ENCODE results near the gene ZGPAT. TPM values are rescaled to one million over a fixed set of nuclear protein-coding genes. Genes with fewer than 3 reads are reported as not detected.

Gene ZGPAT
- polyA plus RNA-seq, 6 donors from 2014 or later, result 25.5 to 58.2 (median 28.1) TPM

DNA sequence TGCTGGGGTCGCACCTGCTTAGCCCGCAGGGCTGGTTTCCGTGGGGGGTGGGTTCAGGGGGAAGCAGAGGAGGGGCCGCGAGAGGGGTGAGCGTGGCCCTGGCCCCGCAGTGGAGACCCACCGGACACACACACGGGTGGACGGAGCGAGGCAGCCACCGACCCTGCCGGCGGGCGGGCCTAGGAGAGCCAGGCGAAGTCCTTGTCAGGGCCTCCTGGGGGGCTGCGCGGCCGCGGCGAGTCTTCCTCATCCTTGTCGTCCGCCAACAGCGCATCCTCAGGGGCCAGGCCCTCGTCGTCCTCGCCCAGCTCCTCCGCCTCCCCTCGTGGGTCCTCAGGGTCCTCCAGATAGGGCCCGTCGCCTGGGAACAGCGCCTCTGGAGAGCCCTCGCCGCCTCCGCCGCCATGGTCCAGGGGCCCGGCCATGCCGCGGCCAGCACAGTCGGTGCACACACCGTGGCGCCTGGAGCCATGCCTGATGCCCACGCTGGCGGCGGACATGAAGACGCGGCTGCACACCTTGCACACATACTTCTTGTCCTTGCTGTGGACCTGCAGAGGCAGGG, 39.0 kb downstream of the ZGPAT start:
- Mint-ChIP-seq H3K27ac (no peak overlapping the region), H3K36me3 (no peaks in the 10 kb centered on the region), H3K9me3 (no peaks in the 10 kb centered on the region)

DNA sequence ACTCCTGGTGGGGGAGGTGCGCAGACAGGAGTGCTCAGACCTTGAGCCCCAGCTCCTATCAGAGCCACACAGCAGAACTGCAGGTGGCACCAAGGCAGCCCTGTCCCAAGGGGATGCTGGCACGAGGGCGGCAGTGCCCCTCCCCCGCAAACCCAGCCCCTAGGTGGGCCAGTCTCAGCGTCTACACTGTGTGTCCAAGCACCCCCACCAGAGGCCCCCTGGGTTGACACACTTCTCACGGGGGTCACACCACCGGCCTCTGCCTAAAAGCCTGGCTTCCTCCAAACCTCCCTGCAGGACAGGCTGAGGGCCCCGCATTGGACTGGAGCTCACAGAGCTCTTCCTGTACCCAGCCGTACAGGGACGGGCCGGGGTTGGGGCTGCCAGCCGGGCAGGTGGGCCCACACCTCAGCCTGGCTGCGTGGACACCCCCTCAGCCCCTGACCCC, 39.8 kb downstream of the ZGPAT start:
- ATAC-seq (ENCODE audit: low read depth in 2 of 2) (no peak), DNase-seq (no peak)
- H3K4me3 Mint-ChIP-seq, result no peak overlapping the region
- no peaks in the 10 kb centered on the region for H3K36me3 Mint-ChIP-seq
- H3K4me1 Mint-ChIP-seq, result no peaks in the 10 kb centered on the region
- H3K9me3 Mint-ChIP-seq, result no peaks in the 10 kb centered on the region
- no peaks in the 10 kb centered on the region for H3K27me3 Mint-ChIP-seq
- no peak overlapping the region for H3K27ac Mint-ChIP-seq

More for the DNA sequence above, 39.0 kb downstream of the ZGPAT start:
- DNase-seq (no peak), ATAC-seq (ENCODE audit: low read depth in 2 of 2) (no peak)
- no peak overlapping the region for H3K4me3 Mint-ChIP-seq
- H3K27me3 Mint-ChIP-seq, result no peaks in the 10 kb centered on the region
- H3K4me1 Mint-ChIP-seq, result no peaks in the 10 kb centered on the region

DNA sequence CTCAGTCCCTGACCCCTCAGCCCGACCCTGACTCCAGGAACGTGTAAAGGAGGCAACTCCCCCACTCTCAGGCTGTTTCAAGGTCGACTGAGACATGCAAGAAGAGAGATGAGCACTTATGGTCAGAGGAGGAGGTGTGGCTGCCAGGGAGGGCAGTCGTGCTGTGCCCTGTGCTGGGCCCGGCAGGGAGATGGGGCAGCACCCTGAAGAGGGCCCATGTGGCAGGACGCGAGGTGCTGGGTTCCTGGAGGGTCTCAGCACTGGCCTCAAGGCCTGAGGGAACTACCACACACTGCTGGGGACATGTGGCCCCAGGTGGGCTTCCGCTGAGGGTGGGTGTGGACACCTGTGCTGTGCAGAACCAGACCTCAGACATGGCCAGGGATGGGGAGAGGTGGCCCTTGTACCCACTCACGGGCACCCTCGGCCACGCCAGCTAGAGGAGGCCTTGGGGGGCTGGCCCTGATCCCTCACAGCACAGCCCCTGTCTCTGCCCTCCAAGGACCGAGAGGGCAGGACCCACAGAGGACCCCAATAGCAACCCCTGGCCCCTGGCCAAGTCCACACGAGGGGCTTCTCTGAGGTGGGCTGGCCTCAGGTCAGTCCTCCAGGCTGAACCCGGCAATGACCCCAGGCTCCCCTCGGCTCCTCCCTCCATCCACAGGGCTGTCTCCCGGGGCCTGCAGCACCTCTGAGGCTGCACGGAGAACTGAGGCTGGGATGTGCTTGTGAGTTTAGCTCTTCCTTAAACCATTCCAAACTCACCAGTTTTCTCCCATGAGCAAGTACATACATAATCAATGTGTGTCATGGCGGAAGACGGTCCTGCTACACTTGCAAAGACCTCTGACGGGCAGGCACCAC, 40.5 kb downstream of the ZGPAT start:
- DNase-seq (no peak), ATAC-seq (ENCODE audit: low read depth in 2 of 2) (no peak)
- Mint-ChIP-seq H3K27me3 (no peaks in the 10 kb centered on the region), H3K27ac (peak overlapping the region in 1 of 6 donors; percentile 81), H3K4me1 (no peaks in the 10 kb centered on the region), H3K4me3 (no peak overlapping the region), H3K9me3 (no peaks in the 10 kb centered on the region), H3K36me3 (no peaks in the 10 kb centered on the region)

DNA sequence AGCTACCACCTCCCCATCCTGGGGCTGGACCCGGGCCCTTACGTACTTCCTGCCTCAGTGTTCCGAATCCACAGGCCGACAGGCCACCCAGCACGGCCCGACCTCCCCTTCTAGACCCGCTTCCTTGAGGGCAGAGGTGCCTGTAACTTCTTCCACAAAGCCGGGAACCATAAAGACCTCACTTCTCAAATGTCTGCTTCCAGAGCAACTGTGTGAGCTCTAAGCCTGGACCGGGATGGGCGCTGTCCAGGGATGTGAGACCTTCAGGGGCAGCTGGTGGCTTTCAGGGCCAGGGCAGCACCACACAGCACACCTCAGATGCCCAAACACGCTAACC, 41.1 kb downstream of the ZGPAT start:
- DNase-seq, result no peak
- no peak overlapping the region for H3K4me3 Mint-ChIP-seq
- H3K27ac Mint-ChIP-seq, result no peak overlapping the region
- H3K9me3 Mint-ChIP-seq, result no peaks in the 10 kb centered on the region
- ATAC-seq (ENCODE audit: low read depth in 2 of 2), result no peak
- no peaks in the 10 kb centered on the region for H3K4me1 Mint-ChIP-seq
- no peaks in the 10 kb centered on the region for H3K27me3 Mint-ChIP-seq
- no peaks in the 10 kb centered on the region for H3K36me3 Mint-ChIP-seq

DNA sequence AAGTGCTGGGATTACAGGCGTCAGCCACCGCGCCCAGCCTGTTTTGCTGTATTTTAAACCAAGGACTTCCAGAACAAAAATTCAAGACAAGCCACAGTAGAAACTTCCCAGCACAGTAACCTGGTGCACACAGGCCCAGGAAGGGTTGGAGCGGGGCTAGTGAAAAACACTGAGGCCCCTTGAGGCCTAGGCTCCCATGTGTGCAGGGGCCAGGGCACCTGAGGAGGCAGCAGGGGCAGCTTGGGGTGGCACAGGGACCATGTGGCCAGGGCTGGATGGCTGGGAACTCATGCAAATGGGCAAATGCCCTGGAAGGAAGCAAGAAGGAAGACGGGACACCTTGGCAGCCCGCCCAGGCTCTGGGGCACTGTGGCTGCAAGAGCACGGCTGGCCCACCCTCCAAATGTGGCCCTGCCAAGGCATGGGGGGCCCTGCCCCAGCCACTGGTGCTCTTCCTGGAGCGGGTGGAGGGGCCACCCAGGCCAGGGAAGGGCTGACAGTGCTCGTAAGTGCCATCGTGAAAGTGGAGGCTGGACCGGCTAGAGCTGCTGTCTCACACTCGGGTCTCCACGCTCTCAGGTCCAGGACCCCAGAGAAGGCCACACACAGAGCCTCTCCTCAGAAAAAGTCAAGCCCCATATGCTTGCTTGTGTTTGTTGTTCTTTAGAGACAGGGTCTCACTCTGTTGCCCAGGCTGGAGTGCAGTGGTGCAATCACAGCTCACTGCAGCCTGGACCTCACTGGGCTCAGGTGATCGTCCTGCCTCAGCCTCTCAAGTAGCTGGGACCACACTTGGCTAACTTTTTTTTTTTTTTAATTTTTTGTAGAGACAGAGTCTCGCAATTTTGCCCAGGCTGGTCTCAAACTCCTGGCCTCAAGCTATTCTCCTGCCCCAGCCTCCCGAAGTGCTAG, 42.0 kb downstream of the ZGPAT start:
- no peak for ATAC-seq (ENCODE audit: low read depth in 2 of 2)
- Mint-ChIP-seq H3K9me3 (no peaks in the 10 kb centered on the region), H3K27me3 (no peaks in the 10 kb centered on the region), H3K4me3 (no peak overlapping the region), H3K4me1 (no peaks in the 10 kb centered on the region), H3K27ac (peak overlapping the region in 1 of 6 donors; percentile 7), H3K36me3 (no peaks in the 10 kb centered on the region)
- no peak for DNase-seq

DNA sequence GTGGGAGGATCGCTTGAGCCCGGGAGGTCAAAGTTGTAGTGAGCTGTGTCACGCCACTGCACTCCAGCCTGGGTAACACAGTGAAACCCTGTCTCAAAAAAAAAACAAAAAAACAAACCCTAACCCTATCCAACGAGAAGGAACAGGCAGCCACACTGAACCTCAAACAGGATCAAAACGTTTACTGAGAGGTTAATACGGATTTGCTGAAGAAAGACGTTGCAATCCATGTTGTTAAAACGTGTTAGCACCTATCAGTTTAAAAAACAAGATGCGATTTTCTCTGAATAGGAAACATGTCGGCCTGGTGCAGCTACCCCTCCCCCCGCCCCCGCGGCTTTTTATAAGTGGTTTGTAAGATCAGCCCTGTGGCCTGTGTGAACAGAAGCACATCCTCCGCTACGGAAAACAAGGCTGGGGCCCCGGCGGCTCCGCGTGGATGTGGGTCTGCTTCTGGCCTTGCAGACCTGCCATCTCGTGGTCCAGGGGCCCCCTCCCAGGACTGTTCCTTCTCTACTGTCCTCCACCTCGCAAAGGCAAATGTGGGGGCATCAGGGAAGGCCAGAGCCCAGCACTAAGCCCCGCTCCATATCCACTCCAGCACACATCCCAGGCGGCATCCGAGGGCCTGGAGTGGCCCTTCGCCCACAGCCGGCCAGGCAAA, 43.1 kb downstream of the ZGPAT start:
- no peaks in the 10 kb centered on the region for H3K36me3 Mint-ChIP-seq
- no peaks in the 10 kb centered on the region for H3K27me3 Mint-ChIP-seq
- DNase-seq (no peak), ATAC-seq (ENCODE audit: low read depth in 2 of 2) (no peak)
- H3K4me3 Mint-ChIP-seq, result no peak overlapping the region
- H3K4me1 Mint-ChIP-seq, result no peaks in the 10 kb centered on the region
- no peak overlapping the region for H3K27ac Mint-ChIP-seq
- no peaks in the 10 kb centered on the region for H3K9me3 Mint-ChIP-seq

DNA sequence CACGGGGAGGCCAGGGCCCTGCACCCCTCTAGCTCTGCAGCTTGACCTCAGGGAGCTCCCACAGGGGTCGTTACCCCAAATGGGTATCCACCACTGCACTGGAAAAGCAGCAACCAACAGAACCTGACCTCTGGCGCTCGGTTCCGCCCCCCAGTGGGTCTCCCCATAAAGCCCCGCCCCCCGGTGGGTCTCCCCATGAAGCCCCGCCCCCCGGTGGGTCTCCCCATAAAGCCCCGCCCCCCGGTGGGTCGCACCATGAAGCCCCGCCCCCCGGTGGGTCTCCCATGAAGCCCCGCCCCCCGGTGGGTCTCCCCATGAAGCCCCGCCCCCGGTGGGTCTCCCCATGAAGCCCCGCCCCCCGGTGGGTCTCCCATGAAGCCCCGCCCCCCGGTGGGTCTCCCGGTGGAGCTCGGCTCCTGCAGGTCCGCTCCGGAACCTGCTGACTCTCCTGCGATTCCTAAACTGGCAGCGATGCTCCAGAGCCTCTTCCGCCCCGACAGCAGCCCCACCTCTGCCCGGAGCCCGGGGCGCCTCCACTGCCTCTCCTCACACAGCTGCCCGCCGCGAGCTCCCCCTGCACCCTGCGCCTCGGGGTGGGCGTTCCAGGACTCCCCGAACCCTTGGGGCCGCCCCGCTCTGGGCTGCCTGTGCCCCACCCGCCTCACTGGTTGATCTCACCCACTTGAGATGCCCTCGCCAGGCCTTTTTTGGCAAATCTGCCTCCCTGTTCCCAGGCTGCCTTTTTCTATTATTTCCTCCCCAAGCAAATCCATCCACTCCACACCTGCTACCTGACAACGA, 43.8 kb downstream of the ZGPAT start:
- DNase-seq (no peak), ATAC-seq (ENCODE audit: low read depth in 2 of 2) (no peak)
- Mint-ChIP-seq H3K27ac (peak overlapping the region in 1 of 6 donors; percentile 63), H3K27me3 (no peaks in the 10 kb centered on the region), H3K4me3 (no peak overlapping the region), H3K36me3 (no peaks in the 10 kb centered on the region), H3K4me1 (no peaks in the 10 kb centered on the region), H3K9me3 (no peaks in the 10 kb centered on the region)

DNA sequence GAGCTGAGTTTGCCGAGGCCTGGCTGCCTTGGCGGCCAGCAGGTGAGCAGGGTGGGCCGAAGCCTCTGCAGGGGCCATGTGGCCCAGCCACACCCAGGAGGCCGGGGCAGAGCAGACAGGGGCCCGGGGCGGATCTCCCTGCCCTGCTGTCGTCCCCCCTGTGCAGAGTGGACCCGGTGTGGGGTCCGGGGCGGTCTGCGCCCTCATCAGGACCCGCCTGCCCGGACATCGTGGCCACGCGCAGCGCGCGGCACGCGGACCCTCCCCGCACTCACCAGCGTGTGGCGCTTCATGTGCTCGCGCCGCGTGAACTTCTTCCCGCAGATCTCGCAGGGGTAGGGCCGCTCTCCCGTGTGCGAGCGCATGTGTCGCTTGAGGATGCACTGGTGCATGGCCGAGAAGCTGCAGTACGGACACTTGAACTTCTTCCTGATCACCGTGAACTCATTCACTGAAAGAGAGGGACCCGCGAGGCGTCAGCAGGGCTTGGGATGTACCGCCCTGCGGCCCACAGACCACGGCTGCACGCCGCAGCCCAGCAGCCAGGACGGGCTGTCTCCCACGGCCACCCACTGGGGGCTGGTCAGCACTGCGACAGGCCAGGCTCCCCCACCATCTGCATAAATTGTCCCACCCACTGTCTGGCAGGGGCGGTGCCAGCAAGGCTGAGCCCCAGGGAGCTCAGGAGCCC, 44.7 kb downstream of the ZGPAT start:
- no peaks in the 10 kb centered on the region for H3K4me1 Mint-ChIP-seq
- no peak overlapping the region for H3K4me3 Mint-ChIP-seq
- no peak for DNase-seq
- H3K27ac Mint-ChIP-seq, result no peak overlapping the region
- H3K9me3 Mint-ChIP-seq, result no peaks in the 10 kb centered on the region
- no peaks in the 10 kb centered on the region for H3K36me3 Mint-ChIP-seq
- no peak for ATAC-seq (ENCODE audit: low read depth in 2 of 2)
- H3K27me3 Mint-ChIP-seq, result no peaks in the 10 kb centered on the region

DNA sequence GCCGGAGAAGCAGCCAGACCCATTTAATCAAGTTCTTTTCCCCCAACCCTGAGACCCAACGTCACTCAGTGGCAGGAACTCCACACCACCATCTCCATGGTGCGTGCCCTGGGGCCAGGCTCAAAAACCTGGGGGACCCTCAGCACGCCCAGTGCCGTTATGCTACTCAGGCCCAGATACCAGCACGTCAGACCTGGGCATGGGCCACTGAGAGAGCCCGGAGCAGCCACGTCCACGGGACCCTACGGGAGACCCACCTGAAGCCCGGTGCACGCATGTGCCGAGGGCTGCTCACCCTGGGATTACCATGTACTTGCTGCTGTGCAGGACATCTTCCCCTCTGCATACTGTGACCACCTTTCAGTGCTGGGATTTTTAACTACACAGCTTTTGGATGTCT, 45.5 kb downstream of the ZGPAT start:
- no peaks in the 10 kb centered on the region for H3K36me3 Mint-ChIP-seq
- H3K27me3 Mint-ChIP-seq, result no peaks in the 10 kb centered on the region
- H3K9me3 Mint-ChIP-seq, result no peaks in the 10 kb centered on the region
- DNase-seq (no peak), ATAC-seq (ENCODE audit: low read depth in 2 of 2) (no peak)
- H3K4me3 Mint-ChIP-seq, result no peak overlapping the region
- H3K27ac Mint-ChIP-seq, result peak overlapping the region in 2 of 6 donors; percentile 44 to 58
- H3K4me1 Mint-ChIP-seq, result no peaks in the 10 kb centered on the region

DNA sequence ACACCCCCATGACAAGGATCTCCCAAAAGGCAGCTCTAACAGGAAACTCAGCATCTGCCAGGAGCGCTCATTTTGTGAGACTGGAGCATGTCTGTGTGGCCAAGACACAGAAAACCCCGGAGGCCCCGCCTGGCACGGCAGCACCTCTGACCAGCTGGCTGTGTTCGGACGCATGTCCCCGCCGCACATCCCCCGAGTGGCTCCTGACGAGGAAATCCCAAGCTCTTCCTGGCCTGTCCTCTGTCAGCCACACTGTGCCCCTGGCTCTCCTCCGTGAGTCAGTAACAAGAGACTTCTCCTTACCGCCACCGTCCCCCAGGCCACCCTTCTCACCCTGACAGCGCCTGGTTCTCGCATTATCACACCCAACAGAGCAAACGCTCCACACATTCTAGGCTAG, 46.2 kb downstream of the ZGPAT start:
- H3K4me3 Mint-ChIP-seq, result peak overlapping the region in 1 of 8 donors; percentile 70
- no peaks in the 10 kb centered on the region for H3K9me3 Mint-ChIP-seq
- DNase-seq (no peak), ATAC-seq (ENCODE audit: low read depth in 2 of 2) (no peak)
- H3K27me3 Mint-ChIP-seq, result no peaks in the 10 kb centered on the region
- peak overlapping the region in 1 of 6 donors; percentile 44 for H3K27ac Mint-ChIP-seq
- H3K4me1 Mint-ChIP-seq, result no peaks in the 10 kb centered on the region
- no peaks in the 10 kb centered on the region for H3K36me3 Mint-ChIP-seq

DNA sequence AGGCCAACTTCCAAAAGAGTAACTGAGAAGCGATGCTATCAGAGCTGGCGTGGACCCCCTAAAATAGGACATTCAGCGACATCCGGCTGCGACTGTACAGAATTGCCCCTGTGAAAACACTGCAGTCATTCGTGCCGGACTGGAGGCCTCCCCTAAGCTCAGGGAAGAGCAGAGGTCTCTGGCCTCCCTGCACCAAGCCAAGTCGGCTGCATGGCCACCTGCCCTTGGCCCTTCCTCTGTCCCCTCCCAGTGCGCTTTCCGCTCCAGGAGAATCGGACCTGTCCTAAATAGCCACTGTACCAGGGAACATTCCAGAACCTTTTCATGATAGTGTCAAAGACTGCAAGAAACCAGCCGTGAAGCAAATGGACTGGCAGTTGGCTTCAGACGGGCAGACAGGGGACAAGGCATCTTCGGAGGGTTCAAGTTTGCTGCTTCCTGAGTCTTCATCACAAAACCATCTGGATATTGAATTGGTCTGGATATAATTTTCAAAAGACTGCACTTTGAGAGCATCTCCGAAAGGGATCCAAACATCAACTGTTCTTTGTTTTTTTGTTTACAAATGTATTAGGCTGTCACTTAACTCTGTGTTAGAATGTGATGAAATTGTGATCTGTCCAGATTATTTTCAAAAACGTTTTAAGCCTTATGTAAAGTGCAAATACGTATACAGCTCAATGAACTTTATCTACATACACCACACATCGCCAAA, 48.3 kb downstream of the ZGPAT start:
- no peaks in the 10 kb centered on the region for H3K4me1 Mint-ChIP-seq
- no peaks in the 10 kb centered on the region for H3K9me3 Mint-ChIP-seq
- no peaks in the 10 kb centered on the region for H3K27me3 Mint-ChIP-seq
- H3K36me3 Mint-ChIP-seq, result no peaks in the 10 kb centered on the region
- peak overlapping the region in 1 of 8 donors; percentile 53 for H3K4me3 Mint-ChIP-seq
- H3K27ac Mint-ChIP-seq, result no peak overlapping the region
- no peak for ATAC-seq (ENCODE audit: low read depth in 2 of 2)
- no peak for DNase-seq

DNA sequence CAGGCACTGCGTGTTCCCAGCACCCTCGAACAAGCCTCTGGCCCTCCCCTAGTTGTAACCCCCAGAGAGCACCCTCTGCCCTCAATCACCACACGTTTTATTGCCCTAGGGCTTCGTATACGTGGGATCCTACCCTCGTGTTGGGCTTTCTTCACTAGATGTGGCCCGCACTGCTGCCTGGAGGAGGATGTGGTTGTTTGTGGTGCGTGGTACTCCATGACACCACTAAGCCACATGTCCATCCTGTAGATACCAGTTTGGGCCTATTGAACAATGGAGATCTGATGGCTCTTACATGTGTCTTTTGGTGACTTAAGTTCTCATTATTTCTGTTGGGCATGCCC, 48.8 kb downstream of the ZGPAT start:
- Mint-ChIP-seq H3K4me3 (no peak overlapping the region), H3K27ac (no peak overlapping the region), H3K4me1 (no peaks in the 10 kb centered on the region), H3K27me3 (no peaks in the 10 kb centered on the region), H3K9me3 (no peaks in the 10 kb centered on the region), H3K36me3 (no peaks in the 10 kb centered on the region)
- DNase-seq (no peak), ATAC-seq (ENCODE audit: low read depth in 2 of 2) (no peak)
